Measurements from ENCODE around the gene MGAT5.
"Not testable (repeated sequence)": the region's sequence is repeated elsewhere in the genome, so short reads cannot be mapped to it uniquely, and the experiment has no call there.

MGAT5 gene

GRCh38 chr2:134289225-134289624, 35.4 kb downstream of the MGAT5 start:
- Histone ChIP-seq H3K27ac (ENCODE audit: low read length) (no peak overlapping the region), H3K4me3 (ENCODE audit: low read length) (no peak overlapping the region), H3K9me3 (ENCODE audit: control insufficient read depth, insufficient read depth, low read length) (no peaks in the 10 kb centered on the region), H3K4me1 (ENCODE audit: control insufficient read depth, insufficient read depth, low read length) (no peaks in the 10 kb centered on the region), H3K27me3 (ENCODE audit: control insufficient read depth, insufficient read depth, low read length) (no peaks in the 10 kb centered on the region), H3K36me3 (ENCODE audit: control insufficient read depth, insufficient read depth, low read length) (no peaks in the 10 kb centered on the region)
- no CpG with 5 or more reads among the region's 6 CpGs for WGBS (ENCODE audit: insufficient coverage, insufficient read length)
- DNase-seq (ENCODE audit: low read depth, low spot score) = no peak

- no peak overlapping the region for H3K27ac ChIP-seq (ENCODE audit: low read length)
- DNase-seq (ENCODE audit: low read depth, low spot score) = no peak
- no peaks in the 10 kb centered on the region for H3K9me3 ChIP-seq (ENCODE audit: control insufficient read depth, insufficient read depth, low read length)
- H3K36me3 ChIP-seq (ENCODE audit: control insufficient read depth, insufficient read depth, low read length) = no peaks in the 10 kb centered on the region
- no peaks in the 10 kb centered on the region for H3K4me1 ChIP-seq (ENCODE audit: control insufficient read depth, insufficient read depth, low read length)
- H3K27me3 ChIP-seq (ENCODE audit: control insufficient read depth, insufficient read depth, low read length) = no peaks in the 10 kb centered on the region
- H3K4me3 ChIP-seq (ENCODE audit: low read length) = no peak overlapping the region
Measured at GRCh38 chr2:134290358-134290757, 36.5 kb downstream of the MGAT5 start.

DNA sequence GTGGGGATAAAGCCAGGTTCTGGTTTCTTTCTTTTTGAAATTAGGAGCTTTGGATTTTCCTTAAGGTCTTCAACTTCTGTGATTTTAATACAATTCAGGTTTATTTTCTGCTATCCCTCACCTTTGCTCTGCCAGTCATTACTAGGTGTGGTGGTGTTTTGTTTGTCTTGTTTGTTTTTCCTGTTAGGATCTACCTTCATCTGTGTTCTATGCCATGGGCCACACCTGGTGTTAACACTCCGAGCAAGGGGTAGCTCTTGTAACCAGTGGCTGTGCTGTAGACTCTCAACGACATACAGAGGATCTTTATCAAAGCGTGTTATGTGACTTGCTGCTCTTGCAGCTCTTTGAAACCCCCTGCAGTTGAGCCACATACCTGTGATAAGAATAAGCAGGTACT, 38.6 kb downstream of the MGAT5 start:
- WGBS (ENCODE audit: insufficient coverage, insufficient read length) = no CpG with 5 or more reads among the region's 3 CpGs
- H3K9me3 ChIP-seq (ENCODE audit: control insufficient read depth, insufficient read depth, low read length) = no peaks in the 10 kb centered on the region
- H3K27ac ChIP-seq (ENCODE audit: low read length) = no peak overlapping the region
- no peaks in the 10 kb centered on the region for H3K27me3 ChIP-seq (ENCODE audit: control insufficient read depth, insufficient read depth, low read length)
- H3K4me1 ChIP-seq (ENCODE audit: control insufficient read depth, insufficient read depth, low read length) = no peaks in the 10 kb centered on the region
- no peak overlapping the region for H3K4me3 ChIP-seq (ENCODE audit: low read length)
- no peak for DNase-seq (ENCODE audit: low read depth, low spot score)
- no peaks in the 10 kb centered on the region for H3K36me3 ChIP-seq (ENCODE audit: control insufficient read depth, insufficient read depth, low read length)

GRCh38 chr2:134293719-134294537, 40.1 kb downstream of the MGAT5 start:
- no peaks in the 10 kb centered on the region for H3K9me3 ChIP-seq (ENCODE audit: control insufficient read depth, insufficient read depth, low read length)
- H3K4me1 ChIP-seq (ENCODE audit: control insufficient read depth, insufficient read depth, low read length) = no peaks in the 10 kb centered on the region
- no peak overlapping the region for H3K27ac ChIP-seq (ENCODE audit: low read length)
- no peak overlapping the region for H3K4me3 ChIP-seq (ENCODE audit: low read length)
- no peak for DNase-seq (ENCODE audit: low read depth, low spot score)
- H3K36me3 ChIP-seq (ENCODE audit: control insufficient read depth, insufficient read depth, low read length) = no peaks in the 10 kb centered on the region
- H3K27me3 ChIP-seq (ENCODE audit: control insufficient read depth, insufficient read depth, low read length) = no peaks in the 10 kb centered on the region
- WGBS (ENCODE audit: insufficient coverage, insufficient read length) = no CpG with 5 or more reads among the region's 8 CpGs

GRCh38 chr2:134294598-134294997, 40.7 kb downstream of the MGAT5 start:
- H3K27ac ChIP-seq (ENCODE audit: low read length); H3K9me3 ChIP-seq (ENCODE audit: control insufficient read depth, insufficient read depth, low read length); H3K4me1 ChIP-seq (ENCODE audit: control insufficient read depth, insufficient read depth, low read length); DNase-seq (ENCODE audit: low read depth, low spot score); H3K36me3 ChIP-seq (ENCODE audit: control insufficient read depth, insufficient read depth, low read length); H3K27me3 ChIP-seq (ENCODE audit: control insufficient read depth, insufficient read depth, low read length); H3K4me3 ChIP-seq (ENCODE audit: low read length): not testable (repeated sequence)
- no CpG with 5 or more reads among the region's 3 CpGs for WGBS (ENCODE audit: insufficient coverage, insufficient read length)

- Histone ChIP-seq H3K9me3 (ENCODE audit: control insufficient read depth, insufficient read depth, low read length) (no peaks in the 10 kb centered on the region), H3K27ac (ENCODE audit: low read length) (no peak overlapping the region), H3K4me3 (ENCODE audit: low read length) (no peak overlapping the region), H3K4me1 (ENCODE audit: control insufficient read depth, insufficient read depth, low read length) (no peaks in the 10 kb centered on the region), H3K36me3 (ENCODE audit: control insufficient read depth, insufficient read depth, low read length) (no peaks in the 10 kb centered on the region), H3K27me3 (ENCODE audit: control insufficient read depth, insufficient read depth, low read length) (no peaks in the 10 kb centered on the region)
- WGBS (ENCODE audit: insufficient coverage, insufficient read length) = no CpG with 5 or more reads among the region's 3 CpGs
- DNase-seq (ENCODE audit: low read depth, low spot score) = no peak
Measured at GRCh38 chr2:134295441-134295840, 41.6 kb downstream of the MGAT5 start.

DNA sequence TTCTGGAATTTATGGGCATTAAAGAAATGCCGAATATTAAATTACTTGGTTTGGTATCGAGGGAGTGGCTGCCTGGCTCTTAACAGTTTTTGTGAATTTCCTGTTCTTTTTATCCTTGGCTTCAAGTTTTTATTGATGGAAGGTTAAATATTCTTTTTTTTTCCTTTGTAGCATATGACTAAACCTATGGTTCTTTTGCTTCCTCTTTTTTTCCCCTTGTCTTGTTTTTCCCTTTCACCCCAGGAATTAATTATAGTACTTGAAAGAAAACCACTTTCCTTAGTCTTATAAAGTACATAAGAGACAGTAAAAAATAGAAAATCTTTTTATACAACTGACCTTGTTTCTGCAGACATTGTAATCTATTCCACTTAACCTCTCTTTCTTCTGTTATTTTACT, 42.4 kb downstream of the MGAT5 start:
- no CpG with 5 or more reads among the region's 2 CpGs for WGBS (ENCODE audit: insufficient coverage, insufficient read length)
- DNase-seq (ENCODE audit: low read depth, low spot score) = no peak
- no peak overlapping the region for H3K4me3 ChIP-seq (ENCODE audit: low read length)
- H3K9me3 ChIP-seq (ENCODE audit: control insufficient read depth, insufficient read depth, low read length) = no peaks in the 10 kb centered on the region
- no peaks in the 10 kb centered on the region for H3K27me3 ChIP-seq (ENCODE audit: control insufficient read depth, insufficient read depth, low read length)
- H3K27ac ChIP-seq (ENCODE audit: low read length) = no peak overlapping the region
- no peaks in the 10 kb centered on the region for H3K4me1 ChIP-seq (ENCODE audit: control insufficient read depth, insufficient read depth, low read length)
- no peaks in the 10 kb centered on the region for H3K36me3 ChIP-seq (ENCODE audit: control insufficient read depth, insufficient read depth, low read length)

GRCh38 chr2:134299334-134299733, 45.5 kb downstream of the MGAT5 start:
- H3K36me3 ChIP-seq (ENCODE audit: control insufficient read depth, insufficient read depth, low read length) = no peaks in the 10 kb centered on the region

DNA sequence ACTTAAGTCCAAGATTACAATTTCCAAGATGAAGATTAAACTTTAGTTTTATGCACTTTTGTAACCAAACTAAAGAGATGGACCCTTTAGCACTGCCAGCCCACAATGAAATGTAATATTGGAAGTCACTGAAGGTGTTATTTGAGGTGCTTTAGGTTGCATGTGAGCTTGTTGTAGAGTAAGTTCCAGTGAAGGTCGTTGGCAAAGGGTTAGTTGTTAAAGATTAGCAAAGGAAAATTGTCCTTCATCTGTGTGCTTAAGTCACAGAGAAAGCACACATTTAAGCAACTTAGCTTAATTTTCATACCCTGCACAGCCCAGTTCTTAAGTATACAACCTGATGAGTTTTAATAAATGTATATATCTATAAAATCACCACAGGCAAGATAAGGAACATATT, 46.7 kb downstream of the MGAT5 start:
- no peak overlapping the region for H3K4me3 ChIP-seq (ENCODE audit: low read length)
- 0 out of 2 replicates have a peak, but pooled peaks cover 2% of the 10 kb centered on the region for H3K4me1 ChIP-seq (ENCODE audit: control insufficient read depth, insufficient read depth, low read length)
- DNase-seq (ENCODE audit: low read depth, low spot score) = no peak
- WGBS (ENCODE audit: insufficient coverage, insufficient read length) = no CpG with 5 or more reads among the region's 1 CpG
- H3K27me3 ChIP-seq (ENCODE audit: control insufficient read depth, insufficient read depth, low read length) = no peaks in the 10 kb centered on the region
- no peak overlapping the region for H3K27ac ChIP-seq (ENCODE audit: low read length)
- no peaks in the 10 kb centered on the region for H3K9me3 ChIP-seq (ENCODE audit: control insufficient read depth, insufficient read depth, low read length)
- H3K36me3 ChIP-seq (ENCODE audit: control insufficient read depth, insufficient read depth, low read length) = no peaks in the 10 kb centered on the region

More at GRCh38 chr2:134299334-134299733, 45.5 kb downstream of the MGAT5 start:
- Histone ChIP-seq H3K4me1 (ENCODE audit: control insufficient read depth, insufficient read depth, low read length) (0 out of 2 replicates have a peak, but pooled peaks cover 2% of the 10 kb centered on the region), H3K27me3 (ENCODE audit: control insufficient read depth, insufficient read depth, low read length) (no peaks in the 10 kb centered on the region), H3K9me3 (ENCODE audit: control insufficient read depth, insufficient read depth, low read length) (no peaks in the 10 kb centered on the region), H3K27ac (ENCODE audit: low read length) (no peak overlapping the region), H3K4me3 (ENCODE audit: low read length) (no peak overlapping the region)
- no peak for DNase-seq (ENCODE audit: low read depth, low spot score)
- no CpG with 5 or more reads among the region's 1 CpG for WGBS (ENCODE audit: insufficient coverage, insufficient read length)

DNA sequence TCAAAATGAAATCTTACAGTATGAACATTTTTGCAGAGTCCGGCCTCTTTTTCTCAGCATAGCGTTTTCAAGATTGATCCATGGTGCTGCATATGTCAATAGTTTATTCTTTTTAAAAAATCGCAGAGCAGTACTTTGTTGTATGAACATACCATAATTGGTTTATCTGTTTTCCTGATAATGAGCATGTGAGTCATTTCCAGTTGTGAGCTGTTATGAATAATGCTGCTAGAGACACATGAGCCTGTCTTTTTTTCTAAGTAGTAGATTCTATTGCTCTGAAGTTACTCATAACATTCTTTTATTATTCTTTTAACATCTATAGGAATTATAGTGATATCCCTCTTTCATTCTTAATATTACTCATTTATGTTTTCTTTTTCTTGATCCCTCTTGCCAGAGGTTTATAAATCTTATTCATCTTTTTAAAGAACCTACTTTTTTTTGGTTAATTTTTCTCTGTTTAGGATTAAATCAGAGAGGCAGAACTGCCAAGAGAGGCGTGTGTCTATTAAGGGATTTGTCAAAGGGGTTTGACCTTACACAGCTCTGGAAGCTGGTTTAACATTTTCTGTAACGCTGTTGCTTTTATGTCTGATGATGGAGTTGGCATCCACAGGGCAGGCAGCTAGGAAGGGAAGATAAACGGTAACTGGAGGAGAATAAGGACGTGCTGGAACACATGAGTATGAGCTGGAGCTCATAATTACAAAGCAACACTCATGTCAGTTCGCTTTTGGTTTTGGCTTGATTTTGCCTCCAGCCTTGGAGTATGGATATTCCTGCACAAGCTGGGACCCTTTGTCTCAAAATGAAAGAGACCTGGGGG, 47.4 kb downstream of the MGAT5 start:
- Histone ChIP-seq H3K36me3 (ENCODE audit: control insufficient read depth, insufficient read depth, low read length) (no peaks in the 10 kb centered on the region), H3K4me3 (ENCODE audit: low read length) (no peak overlapping the region), H3K9me3 (ENCODE audit: control insufficient read depth, insufficient read depth, low read length) (no peaks in the 10 kb centered on the region), H3K4me1 (ENCODE audit: control insufficient read depth, insufficient read depth, low read length) (0 out of 2 replicates have a peak, but pooled peaks cover 2% of the 10 kb centered on the region), H3K27me3 (ENCODE audit: control insufficient read depth, insufficient read depth, low read length) (no peaks in the 10 kb centered on the region), H3K27ac (ENCODE audit: low read length) (no peak overlapping the region)
- DNase-seq (ENCODE audit: low read depth, low spot score) = no peak
- no CpG with 5 or more reads among the region's 8 CpGs for WGBS (ENCODE audit: insufficient coverage, insufficient read length)
